HUDEP-2 (cell line): ENCODE data around the gene TLCD3A.
"Not testable (repeated sequence)": the region's sequence is repeated elsewhere in the genome, so short reads cannot be mapped to it uniquely, and the experiment has no call there.

Experiments used
- DNase-seq, 76 experiments: peaks; one replicate each; lab custom pipeline; 2025; ENCODE audit not compliant: unreplicated experiment in 76 of 76; lab: John Stamatoyannopoulos, UW

TLCD3A gene

GRCh38 chr17:784143-784542, 51.7 kb downstream of the TLCD3A start:
- no peak for DNase-seq

GRCh38 chr17:785901-786300, 53.5 kb downstream of the TLCD3A start:
- not testable (repeated sequence) for DNase-seq

GRCh38 chr17:787641-788221, 55.3 kb downstream of the TLCD3A start:
- DNase-seq = no peak

- no peak for DNase-seq
Measured at GRCh38 chr17:788551-788950, 56.2 kb downstream of the TLCD3A start.

GRCh38 chr17:789160-789840, 56.9 kb downstream of the TLCD3A start:
- no peak for DNase-seq

GRCh38 chr17:789931-790873, 57.8 kb downstream of the TLCD3A start:
- not testable (repeated sequence) for DNase-seq

GRCh38 chr17:790874-791247, 58.5 kb downstream of the TLCD3A start:
- not testable (repeated sequence) for DNase-seq

GRCh38 chr17:791829-792228, 59.4 kb downstream of the TLCD3A start:
- no peak for DNase-seq

GRCh38 chr17:792277-792676, 59.9 kb downstream of the TLCD3A start:
- DNase-seq = no peak
